ENCODE measurements around the gene FKBP8.
"Not testable (repeated sequence)": the region's sequence is repeated elsewhere in the genome, so short reads cannot be mapped to it uniquely, and the experiment has no call there.

The FKBP8 gene

GRCh38 chr19:18542941-18543813 lies at the start of gene FKBP8:
FKBP8 (minus strand) TSS chr19:18543573; CDS start chr19:18541970, 1,603 bp downstream.
- DNase-seq (ENCODE audit: extremely low spot score, insufficient read length, low read depth) (peak; percentile 97), FAIRE-seq (peak; percentile 87)

- FAIRE-seq, result not testable (repeated sequence)
Measured at GRCh38 chr19:18592732-18593131, 49.4 kb upstream of the FKBP8 start.

GRCh38 chr19:18591735-18592385 lies 48.5 kb upstream of the FKBP8 start:
- no peak for DNase-seq (ENCODE audit: extremely low spot score, insufficient read length, low read depth)
- FAIRE-seq, result no peak

More at GRCh38 chr19:18592732-18593131, 49.4 kb upstream of the FKBP8 start:
- not testable (repeated sequence) for DNase-seq (ENCODE audit: extremely low spot score, insufficient read length, low read depth)

- no peak for DNase-seq (ENCODE audit: extremely low spot score, insufficient read length, low read depth)
- no peak for FAIRE-seq
Measured at GRCh38 chr19:18590273-18591272, 47.2 kb upstream of the FKBP8 start.

GRCh38 chr19:18589380-18590272 lies 46.3 kb upstream of the FKBP8 start:
- FAIRE-seq (peak; percentile 54), DNase-seq (ENCODE audit: extremely low spot score, insufficient read length, low read depth) (no peak)

- FAIRE-seq (peak; percentile 78), DNase-seq (ENCODE audit: extremely low spot score, insufficient read length, low read depth) (peak; percentile 73)
Measured at GRCh38 chr19:18588611-18589379, 45.4 kb upstream of the FKBP8 start, which contains the start of gene REX1BD. REX1BD (plus strand) TSS chr19:18588798; CDS start chr19:18588802, 4 bp downstream.

GRCh38 chr19:18587962-18588610 lies 44.7 kb upstream of the FKBP8 start:
- FAIRE-seq, result no peak
- no peak for DNase-seq (ENCODE audit: extremely low spot score, insufficient read length, low read depth)

GRCh38 chr19:18587561-18587960 lies 44.2 kb upstream of the FKBP8 start:
- DNase-seq (ENCODE audit: extremely low spot score, insufficient read length, low read depth) (no peak), FAIRE-seq (no peak)

- DNase-seq (ENCODE audit: extremely low spot score, insufficient read length, low read depth) (no peak), FAIRE-seq (no peak)
Measured at GRCh38 chr19:18586306-18586705, 42.9 kb upstream of the FKBP8 start.

- no peak for FAIRE-seq
- no peak for DNase-seq (ENCODE audit: extremely low spot score, insufficient read length, low read depth)
Measured at GRCh38 chr19:18580311-18580710, 36.9 kb upstream of the FKBP8 start.

- DNase-seq (ENCODE audit: extremely low spot score, insufficient read length, low read depth) (no peak), FAIRE-seq (no peak)
Measured at GRCh38 chr19:18577365-18577914, 34.1 kb upstream of the FKBP8 start.

GRCh38 chr19:18576383-18576782 lies 33.0 kb upstream of the FKBP8 start:
- FAIRE-seq, result no peak

GRCh38 chr19:18574691-18575291 lies 31.4 kb upstream of the FKBP8 start:
- FAIRE-seq, result no peak
- DNase-seq (ENCODE audit: extremely low spot score, insufficient read length, low read depth), result no peak

More at GRCh38 chr19:18576383-18576782, 33.0 kb upstream of the FKBP8 start:
- no peak for DNase-seq (ENCODE audit: extremely low spot score, insufficient read length, low read depth)

- DNase-seq (ENCODE audit: extremely low spot score, insufficient read length, low read depth) (peak; percentile 83), FAIRE-seq (peak; percentile 98)
Measured at GRCh38 chr19:18571564-18572344, 28.4 kb upstream of the FKBP8 start, which contains the start of gene UBA52. UBA52 (plus strand) TSS chr19:18571857; CDS start chr19:18573301, 1,444 bp downstream.

- FAIRE-seq, result no peak
- DNase-seq (ENCODE audit: extremely low spot score, insufficient read length, low read depth), result no peak
Measured at GRCh38 chr19:18568367-18568766, 25.0 kb upstream of the FKBP8 start.

- FAIRE-seq (no peak), DNase-seq (ENCODE audit: extremely low spot score, insufficient read length, low read depth) (no peak)
Measured at GRCh38 chr19:18566953-18567352, 23.6 kb upstream of the FKBP8 start.
